ENCODE results near the gene RIN3. TPM values are rescaled to one million over a fixed set of nuclear protein-coding genes. Genes with fewer than 3 reads are reported as not detected.

RIN3 gene
- total and polyA plus RNA-seq, 10 of the 15 experiments (the other 5 are each of a cell fraction or from before 2014, with no cell fraction given): 0.91 to 23.3 (median 6.3) TPM

- ChIA-PET POLR2A (no interaction called here), RAD21 (ENCODE audit: unreplicated experiment) (interaction anchor here (1.0 to 1.6 kb wide), 7 partner anchors 12 to 123 kb away, joined by 3 to 4 read pairs (median 3); no protein-coding TSS in a partner anchor), CTCF (interaction anchor here (0.8 to 3.3 kb wide), 18 partner anchors 10 to 552 kb away, joined by 3 to 18 read pairs (median 4); no protein-coding TSS in a partner anchor), SMC1A (ENCODE audit: uncharacterized antibody, unreplicated experiment) (interaction anchor here (1.0 to 2.9 kb wide), 4 partner anchors 10 to 101 kb away, joined by 3 to 8 read pairs (median 4); no protein-coding TSS in a partner anchor)
- in situ Hi-C loops (cut with MboI) (loop anchor here (25.0 kb wide), 1 partner anchor 549 kb away; no protein-coding TSS in a partner anchor), intact Hi-C loops (cut with micrococcal nuclease; ENCODE audit: unreplicated experiment) (loop anchor here (2.0 to 10.0 kb wide), 2 partner anchors 96 to 362 kb away; partner anchors contain the start of gene SLC24A4)
- no peak overlapping the region for H3K4me3 ChIP-seq
- DNase-seq (ENCODE audit: low read depth, low spot score) (no peak), ATAC-seq (no peak), FAIRE-seq (no peak)
- no peaks in the 10 kb centered on the region; the same call in 1 of the 2 replicates for H3K4me1 ChIP-seq (ENCODE audit: control insufficient read depth, insufficient read depth, low read length)
- H3K9me3 ChIP-seq (replicated peaks; ENCODE audit: control insufficient read depth, insufficient read depth, low read length): no peaks in the 10 kb centered on the region
- H3K4me2 ChIP-seq (ENCODE audit: control insufficient read depth, insufficient read depth): no peak overlapping the region
- no peak overlapping the region for H3K27ac ChIP-seq (ENCODE audit: control insufficient read depth, insufficient read depth)
- H3K36me3 ChIP-seq (ENCODE audit: control insufficient read depth in 2 of 2, insufficient read depth in 2 of 2, low read length in 1 of 2): peaks cover 0 to 20% of the 10 kb centered on the region in 2 experiments; a peak in 3 of 4 replicates
- no peak overlapping the region for H3K9ac ChIP-seq (ENCODE audit: control insufficient read depth, insufficient read depth, low read length)
- WGBS (ENCODE audit: insufficient coverage, insufficient replicate concordance, low lambda C conversion rate, missing lambda C conversion rate): 77% methylated on average over 7 of the region's 9 CpGs
- BruUV-seq (replicated peaks): no TSS peak
- no peaks in the 10 kb centered on the region for H3K79me2 ChIP-seq (ENCODE audit: control insufficient read depth, insufficient read depth, low read length)
- no peaks in the 10 kb centered on the region for H4K20me1 ChIP-seq (ENCODE audit: control insufficient read depth, insufficient read depth)
- H3K27me3 ChIP-seq (replicated peaks in 1 of 2; ENCODE audit: control insufficient read depth in 2 of 2, insufficient read depth in 2 of 2, low read length in 1 of 2): no peaks in the 10 kb centered on the region
- no peak overlapping the region for H2AFZ ChIP-seq (ENCODE audit: control insufficient read depth, low read depth, low read length)
- TF ChIP-seq CHD4 (IDR thresholded peaks at IDR 0.05) (no peak), IRF4 (IDR thresholded peaks at IDR 0.05; ENCODE audit: low read depth, low read length) (no peak), IKZF1 (conservative IDR thresholded peaks at IDR 0.05) (no peak), NRF1 (conservative IDR thresholded peaks at IDR 0.05; ENCODE audit: low read depth, low read length) (no peak), CHD1 (IDR thresholded peaks at IDR 0.05; ENCODE audit: low read depth, low read length) (no peak), CTCF (IDR thresholded peaks at IDR 0.05 in 2 of 3, conservative IDR thresholded peaks at IDR 0.05 in 1 of 3; ENCODE audit: control insufficient read depth in 2 of 3, extremely low read depth in 1 of 3, insufficient read depth in 1 of 3, low read depth in 3 of 3, low read length in 3 of 3) (no peak), RELA (IDR thresholded peaks at IDR 0.05; ENCODE audit: borderline replicate concordance, partially characterized antibody) (no peak), ZSCAN29 (IDR thresholded peaks at IDR 0.05) (no peak), YY1 (IDR thresholded peaks at IDR 0.05; ENCODE audit: low read depth, low read length) (no peak), ZBED1 (IDR thresholded peaks at IDR 0.05; ENCODE audit: borderline replicate concordance) (no peak), IRF5 (IDR thresholded peaks at IDR 0.05; ENCODE audit: borderline replicate concordance) (no peak), NR2F1 (conservative IDR thresholded peaks at IDR 0.05) (no peak), TCF3 (IDR thresholded peaks at IDR 0.05; ENCODE audit: borderline replicate concordance, insufficient read depth, low read depth, low read length) (no peak), CBFB (IDR thresholded peaks at IDR 0.05; ENCODE audit: low read depth) (no peak), RBBP5 (conservative IDR thresholded peaks at IDR 0.05) (no peak)
- TF ChIP-seq, protein P1, sequence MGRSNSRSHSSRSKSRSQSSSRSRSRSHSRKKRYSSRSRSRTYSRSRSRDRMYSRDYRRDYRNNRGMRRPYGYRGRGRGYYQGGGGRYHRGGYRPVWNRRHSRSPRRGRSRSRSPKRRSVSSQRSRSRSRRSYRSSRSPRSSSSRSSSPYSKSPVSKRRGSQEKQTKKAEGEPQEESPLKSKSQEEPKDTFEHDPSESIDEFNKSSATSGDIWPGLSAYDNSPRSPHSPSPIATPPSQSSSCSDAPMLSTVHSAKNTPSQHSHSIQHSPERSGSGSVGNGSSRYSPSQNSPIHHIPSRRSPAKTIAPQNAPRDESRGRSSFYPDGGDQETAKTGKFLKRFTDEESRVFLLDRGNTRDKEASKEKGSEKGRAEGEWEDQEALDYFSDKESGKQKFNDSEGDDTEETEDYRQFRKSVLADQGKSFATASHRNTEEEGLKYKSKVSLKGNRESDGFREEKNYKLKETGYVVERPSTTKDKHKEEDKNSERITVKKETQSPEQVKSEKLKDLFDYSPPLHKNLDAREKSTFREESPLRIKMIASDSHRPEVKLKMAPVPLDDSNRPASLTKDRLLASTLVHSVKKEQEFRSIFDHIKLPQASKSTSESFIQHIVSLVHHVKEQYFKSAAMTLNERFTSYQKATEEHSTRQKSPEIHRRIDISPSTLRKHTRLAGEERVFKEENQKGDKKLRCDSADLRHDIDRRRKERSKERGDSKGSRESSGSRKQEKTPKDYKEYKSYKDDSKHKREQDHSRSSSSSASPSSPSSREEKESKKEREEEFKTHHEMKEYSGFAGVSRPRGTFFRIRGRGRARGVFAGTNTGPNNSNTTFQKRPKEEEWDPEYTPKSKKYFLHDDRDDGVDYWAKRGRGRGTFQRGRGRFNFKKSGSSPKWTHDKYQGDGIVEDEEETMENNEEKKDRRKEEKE (IDR thresholded peaks at IDR 0.05): no peak
Measured at GRCh38 chr14:92686411-92686899, 172.9 kb downstream of the RIN3 start.
